T-cell (primary cell): ENCODE results near the gene ZNF581. TPM values are rescaled to one million over a fixed set of nuclear protein-coding genes. Genes with fewer than 3 reads are reported as not detected.

Experiments used
- ATAC-seq, 4 experiments: fragments of 200-7000 bp in 3 of 4; fragments of 150-1000 bp in 1 of 4; cut with Tn5 transposase; replicated peaks in 1 of 4; 1 replicate in 3 of 4; 2 replicates in 1 of 4; pipeline ENCODE4 v1.10.0; 2021; ENCODE audit warnings: moderate library complexity in 3 of 4, mild to moderate bottlenecking in 2 of 4, moderate number of reproducible peaks in 1 of 4
- CTCF ChIA-PET, 2 donors: fragments of 300-600 bp; sonication (Branson Sonifier 250); formaldehyde crosslinking; loops; one replicate each; lab custom pipeline; 2022; ENCODE audit warnings: antibody characterized with exemption in 2 of 2; lab: Charles Lee
- POLR2A ChIA-PET, 2 donors: fragments of 300-600 bp; sonication (Branson Sonifier 250); formaldehyde crosslinking; loops; one replicate each; lab custom pipeline; 2022; ENCODE audit warnings: antibody characterized with exemption in 2 of 2; lab: Charles Lee
- DNase-seq, 35 experiments: peaks; one replicate each; pipeline versions ENCODE4 v3.0.0 to v3.0.0-alpha.2; 2013 to 2023
- H3K27ac ChIP-seq: one replicate; pipeline ENCODE4 v1.5.1; 2013; ENCODE audit warnings: low read length
- H3K27me3 ChIP-seq, 2 experiments: replicated peaks in 1 of 2; 1 replicate in 1 of 2; 2 replicates in 1 of 2; pipeline versions ENCODE4 v1.6.1 to v1.7.0; 2013; ENCODE audit warnings: low read length in 1 of 2, mixed read lengths in 1 of 2; ENCODE audit not compliant: control insufficient read depth in 2 of 2, insufficient read depth in 2 of 2; ENCODE audit errors: extremely low read depth in 1 of 2
- H3K36me3 ChIP-seq, 2 donors: 1 replicate in 1 of 2; 2 replicates in 1 of 2; pipeline versions ENCODE4 v1.6.1 to v1.7.0; 2013; ENCODE audit warnings: low read length in 1 of 2; ENCODE audit not compliant: control insufficient read depth in 2 of 2, insufficient read depth in 1 of 2; ENCODE audit errors: extremely low read depth in 1 of 2
- H3K4me1 ChIP-seq, 2 experiments: 1 replicate in 1 of 2; 2 replicates in 1 of 2; pipeline versions ENCODE4 v1.6.1 to v1.7.0; 2013; ENCODE audit warnings: low read length in 2 of 2, mixed read lengths in 1 of 2; ENCODE audit not compliant: insufficient read depth in 2 of 2, control insufficient read depth in 1 of 2; ENCODE audit errors: extremely low read depth in 1 of 2
- H3K4me3 ChIP-seq, 2 donors: 1 replicate in 1 of 2; 2 replicates in 1 of 2; pipeline versions ENCODE4 v1.5.1 to v1.7.0; 2013; ENCODE audit warnings: mild to moderate bottlenecking in 2 of 2, low read length in 1 of 2, moderate library complexity in 1 of 2; ENCODE audit not compliant: control insufficient read depth in 1 of 2; ENCODE audit errors: extremely low read depth in 1 of 2
- H3K9me3 ChIP-seq: 2 replicates; pipeline ENCODE4 v1.7.0; 2013
- H3K27ac Mint-ChIP-seq, 2 donors: one replicate each; pipeline ENCODE4 v1.8.0; 2020 to 2021; ENCODE audit warnings: mild to moderate bottlenecking in 2 of 2, mixed read lengths in 2 of 2
- H3K27me3 Mint-ChIP-seq, 2 donors: one replicate each; pipeline ENCODE4 v1.8.0; 2021 to 2022; ENCODE audit warnings: mixed read lengths in 2 of 2
- H3K36me3 Mint-ChIP-seq: one replicate; pipeline ENCODE4 v1.8.0; 2021; ENCODE audit warnings: mixed read lengths
- H3K4me1 Mint-ChIP-seq, 3 donors: one replicate each; pipeline ENCODE4 v1.8.0; 2020 to 2022; ENCODE audit warnings: mixed read lengths in 3 of 3, mild to moderate bottlenecking in 1 of 3
- H3K4me3 Mint-ChIP-seq, 3 donors: one replicate each; pipeline ENCODE4 v1.8.0; 2020 to 2022; ENCODE audit warnings: mild to moderate bottlenecking in 3 of 3, mixed read lengths in 3 of 3, moderate library complexity in 3 of 3
- H3K9me3 Mint-ChIP-seq, 3 donors: one replicate each; pipeline ENCODE4 v1.8.0; 2020 to 2022; ENCODE audit warnings: mixed read lengths in 3 of 3
- WGBS: methylation state at CpG from one replicate; pipeline ENCODE4 v1.1.5; 2013; ENCODE audit warnings: missing lambda C conversion rate; ENCODE audit not compliant: insufficient coverage; 5-methylcytosine and 5-hydroxymethylcytosine counted together
- total RNA-seq, 35 experiments: library from RNA in 6 of 35; stranded (reverse) in 6 of 35; fragments of 120-200 nt in 1 of 35; gene quantifications; one replicate each; pipeline versions ENCODE4 v1.2.1 to v1.2.4 and lab custom pipeline; 2013 to 2026

The ZNF581 gene
- total RNA-seq, 5 donors from 2014 or later (not counting 1 experiment from before 2014, with no cell fraction given), result 26.4 to 38.7 (median 31.9) TPM

DNA sequence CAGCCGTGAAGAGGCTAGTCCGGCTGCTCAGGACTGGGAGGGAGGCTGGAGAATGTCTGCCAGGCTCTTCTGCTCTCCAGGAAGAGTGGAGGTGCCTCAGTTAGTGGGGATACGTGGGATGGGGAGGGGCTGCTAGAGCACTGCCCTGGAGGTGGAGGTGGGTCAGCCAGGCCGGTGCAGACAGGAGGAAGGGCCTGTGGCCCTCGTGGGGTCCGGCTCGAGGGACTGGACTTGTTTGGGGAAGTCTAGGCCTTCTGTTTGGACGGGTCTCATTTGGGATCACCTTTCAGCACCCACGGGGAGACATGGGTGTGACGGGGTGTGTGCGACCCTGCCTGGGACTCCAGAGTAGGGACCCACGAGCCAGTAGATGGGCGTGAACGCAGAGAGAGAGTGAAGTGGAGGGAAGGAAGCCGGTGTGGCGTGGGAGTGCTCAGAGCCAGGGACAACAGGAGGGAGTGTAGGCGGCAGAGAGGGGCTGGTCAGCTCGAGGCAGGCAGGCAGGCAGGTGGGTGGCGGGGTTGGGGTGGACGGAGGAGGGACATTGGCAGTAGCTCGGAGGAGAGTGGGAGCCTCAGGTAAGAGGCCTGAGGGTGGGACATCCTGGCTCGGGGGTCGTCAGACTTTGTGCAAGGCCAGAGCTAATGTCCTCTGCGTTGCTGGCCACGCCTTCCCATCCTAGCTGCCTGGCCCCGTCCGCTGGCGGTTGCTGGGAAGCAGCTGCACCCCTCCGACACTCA is 43.0 kb downstream of the ZNF581 start:
- no peaks in the 10 kb centered on the region for H3K27me3 Mint-ChIP-seq
- H3K4me3 Mint-ChIP-seq, result no peak overlapping the region
- ATAC-seq, result no peak
- DNase-seq, result no peak
- H3K4me1 Mint-ChIP-seq, result peaks cover 4 to 19% (median 17%) of the 10 kb centered on the region in 3 donors
- H3K4me1 ChIP-seq, result peaks cover 0 to 21% of the 10 kb centered on the region in 2 experiments
- no peaks in the 10 kb centered on the region for H3K27me3 ChIP-seq
- no peaks in the 10 kb centered on the region for H3K9me3 ChIP-seq
- peaks cover 38 to 80% of the 10 kb centered on the region in 2 donors for H3K36me3 ChIP-seq
- ChIA-PET CTCF (no interaction called here), POLR2A (no interaction called here)
- H3K36me3 Mint-ChIP-seq, result peaks cover 26% of the 10 kb centered on the region
- 95% methylated on average over 28 of the region's 29 CpGs for WGBS
- no peak overlapping the region for H3K27ac ChIP-seq
- H3K9me3 Mint-ChIP-seq, result no peaks in the 10 kb centered on the region
- H3K27ac Mint-ChIP-seq, result no peak overlapping the region
- no peak overlapping the region for H3K4me3 ChIP-seq

DNA sequence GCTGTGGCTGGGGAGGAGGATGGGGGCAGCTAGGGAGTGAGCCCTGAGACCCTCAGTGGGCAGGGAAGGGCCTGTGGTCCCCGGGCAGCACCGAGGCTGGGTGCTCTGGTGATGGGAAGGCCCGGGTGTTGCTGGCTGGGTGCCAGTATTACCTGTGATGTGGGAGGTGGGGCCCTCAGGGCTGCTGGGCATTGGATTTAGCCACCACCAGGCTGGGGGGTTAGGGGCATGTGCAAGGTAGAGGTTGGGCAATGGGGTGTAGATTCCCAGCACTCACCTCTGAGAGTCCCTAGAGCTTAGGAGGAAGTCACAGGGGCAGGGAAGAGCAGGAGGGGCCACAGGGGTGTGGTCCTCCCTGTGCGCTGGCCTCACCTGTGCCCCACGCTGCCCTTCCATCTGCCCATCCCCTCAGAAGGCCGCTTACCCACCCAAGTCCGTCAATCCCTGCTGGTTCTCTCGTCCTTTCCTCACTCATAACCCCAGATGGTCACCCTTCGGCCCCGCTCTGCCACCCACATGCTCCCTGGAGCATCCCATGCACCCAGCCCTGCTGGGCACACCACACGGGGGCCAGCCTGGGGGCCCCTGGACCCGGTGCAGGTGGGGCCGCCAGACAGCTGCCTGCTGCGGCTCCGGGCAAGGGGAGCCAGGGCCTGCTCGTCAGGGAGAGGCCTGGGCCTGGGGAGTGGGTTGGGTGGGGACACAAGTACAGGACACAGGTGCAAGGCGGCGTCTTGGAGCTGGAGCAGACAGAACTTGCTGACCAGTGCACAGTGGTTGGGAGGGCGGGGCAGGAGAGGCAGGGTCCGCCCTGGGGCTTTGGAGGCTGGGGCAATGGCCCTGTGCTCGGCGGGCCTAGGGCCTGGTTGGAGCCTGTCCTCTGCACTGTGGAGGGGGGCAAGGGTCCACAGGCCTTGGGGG is 44.1 kb downstream of the ZNF581 start:
- DNase-seq, result no peak
- no peaks in the 10 kb centered on the region for H3K27me3 ChIP-seq
- WGBS, result 95% methylated on average over 17 of the region's 22 CpGs

DNA sequence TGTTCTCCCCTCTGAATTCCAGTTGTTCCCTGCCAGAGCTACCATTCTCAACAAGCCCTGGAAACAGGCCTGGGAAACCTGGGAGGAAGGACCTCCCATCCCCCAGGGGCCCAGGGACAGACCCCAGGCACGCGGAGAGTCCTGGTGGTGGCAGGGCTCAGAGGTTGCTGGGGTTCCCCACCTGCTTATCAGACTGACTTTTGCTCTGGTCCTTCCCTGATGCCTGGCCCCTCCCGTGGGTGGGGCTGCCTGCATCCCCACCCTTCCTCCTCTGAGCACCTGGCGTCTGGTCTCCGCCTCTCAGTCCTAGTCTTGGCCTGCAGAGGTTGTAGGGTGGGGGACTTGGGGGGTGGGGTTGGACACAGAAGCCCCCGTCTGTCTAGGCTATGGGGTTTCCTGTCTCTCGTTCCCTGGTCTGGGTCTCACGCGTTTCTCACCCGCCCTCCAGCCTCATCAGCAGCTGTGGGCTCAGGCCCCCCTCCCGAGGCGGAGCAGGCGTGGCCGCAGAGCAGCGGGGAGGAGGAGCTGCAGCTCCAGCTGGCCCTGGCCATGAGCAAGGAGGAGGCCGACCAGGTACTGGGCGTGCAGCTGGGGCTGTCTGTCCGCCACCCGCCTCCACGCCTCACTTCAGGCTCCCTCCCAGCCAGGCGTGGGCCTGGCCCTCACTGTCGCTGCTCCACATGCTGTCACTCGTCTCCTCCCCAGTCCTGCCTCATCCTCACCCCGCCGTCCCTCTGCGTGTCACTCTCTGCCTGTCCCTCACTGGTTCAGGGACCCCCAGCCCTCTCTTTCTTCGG is 45.2 kb downstream of the ZNF581 start:
- peaks cover 37 to 77% of the 10 kb centered on the region in 2 donors for H3K36me3 ChIP-seq
- no peak overlapping the region for H3K27ac Mint-ChIP-seq

More for the DNA sequence above, 44.1 kb downstream of the ZNF581 start:
- H3K27ac Mint-ChIP-seq, result no peak overlapping the region
- H3K4me1 Mint-ChIP-seq, result peaks cover 4 to 17% (median 15%) of the 10 kb centered on the region in 3 donors
- ATAC-seq, result no peak
- ChIA-PET POLR2A (no interaction called here), CTCF (no interaction called here)
- Histone ChIP-seq H3K4me3 (no peak overlapping the region), H3K36me3 (peaks cover 32 to 73% of the 10 kb centered on the region in 2 donors), H3K27ac (no peak overlapping the region), H3K4me1 (peaks cover 0 to 21% of the 10 kb centered on the region in 2 experiments), H3K9me3 (no peaks in the 10 kb centered on the region)
- peaks cover 26% of the 10 kb centered on the region for H3K36me3 Mint-ChIP-seq
- H3K27me3 Mint-ChIP-seq, result no peaks in the 10 kb centered on the region
- no peak overlapping the region for H3K4me3 Mint-ChIP-seq
- no peaks in the 10 kb centered on the region for H3K9me3 Mint-ChIP-seq

DNA sequence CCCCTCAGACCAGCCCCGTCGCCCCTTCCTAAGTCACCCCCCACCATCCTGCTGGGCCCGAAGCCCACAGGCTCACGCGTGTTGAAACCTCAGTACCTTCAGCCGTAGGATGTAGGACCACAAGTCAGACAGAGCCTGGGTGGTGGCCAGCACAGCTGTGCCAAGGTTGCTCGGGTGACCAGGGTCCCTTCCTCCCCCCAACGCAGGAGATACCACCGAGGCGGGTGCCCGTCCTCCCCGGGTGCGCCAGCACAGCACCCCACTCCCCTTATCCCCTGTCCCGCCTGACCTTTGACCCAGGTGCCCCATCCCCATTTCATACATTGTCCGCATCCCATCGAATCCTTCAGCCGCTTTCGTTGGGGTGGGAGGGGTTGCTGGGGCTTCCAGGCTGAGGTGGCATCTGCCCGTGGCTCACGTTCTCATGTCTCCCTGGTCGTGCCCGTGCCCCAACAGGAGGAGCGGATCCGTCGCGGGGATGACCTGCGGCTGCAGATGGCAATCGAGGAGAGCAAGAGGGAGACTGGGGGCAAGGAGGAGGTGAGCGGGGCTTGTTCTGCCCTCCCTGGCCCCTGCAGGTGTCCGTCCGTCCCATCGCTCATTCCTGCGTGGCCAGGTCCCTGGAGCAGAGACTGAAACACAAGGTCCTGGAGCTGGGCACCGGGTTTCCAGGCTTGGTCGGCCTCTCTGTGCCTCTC is 46.1 kb downstream of the ZNF581 start:
- H3K27me3 Mint-ChIP-seq, result no peaks in the 10 kb centered on the region
- H3K4me1 Mint-ChIP-seq, result peaks cover 4 to 10% (median 8%) of the 10 kb centered on the region in 3 donors
- DNase-seq (no peak), ATAC-seq (no peak)
- 97% methylated on average over 21 of the region's 35 CpGs for WGBS
- H3K27ac Mint-ChIP-seq, result no peak overlapping the region
- Histone ChIP-seq H3K4me3 (no peak overlapping the region), H3K36me3 (peaks cover 42 to 76% of the 10 kb centered on the region in 2 donors), H3K4me1 (peaks cover 0 to 18% of the 10 kb centered on the region in 2 experiments), H3K27ac (no peak overlapping the region), H3K9me3 (no peaks in the 10 kb centered on the region), H3K27me3 (no peaks in the 10 kb centered on the region)
- no peak overlapping the region for H3K4me3 Mint-ChIP-seq
- ChIA-PET CTCF (no interaction called here), POLR2A (no interaction called here)
- no peaks in the 10 kb centered on the region for H3K9me3 Mint-ChIP-seq
- peaks cover 23% of the 10 kb centered on the region for H3K36me3 Mint-ChIP-seq

More for the DNA sequence above, 45.2 kb downstream of the ZNF581 start:
- ChIA-PET POLR2A (no interaction called here), CTCF (no interaction called here)
- H3K27me3 Mint-ChIP-seq, result no peaks in the 10 kb centered on the region
- Histone ChIP-seq H3K4me1 (peaks cover 0 to 18% of the 10 kb centered on the region in 2 experiments), H3K9me3 (no peaks in the 10 kb centered on the region), H3K27me3 (no peaks in the 10 kb centered on the region), H3K4me3 (no peak overlapping the region), H3K27ac (no peak overlapping the region)
- H3K4me1 Mint-ChIP-seq, result peaks cover 4 to 16% (median 13%) of the 10 kb centered on the region in 3 donors
- DNase-seq, result no peak
- no peaks in the 10 kb centered on the region for H3K9me3 Mint-ChIP-seq
- H3K36me3 Mint-ChIP-seq, result peaks cover 26% of the 10 kb centered on the region
- no peak overlapping the region for H3K4me3 Mint-ChIP-seq
- 90% methylated on average over 16 of the region's 27 CpGs for WGBS
- ATAC-seq, result no peak

DNA sequence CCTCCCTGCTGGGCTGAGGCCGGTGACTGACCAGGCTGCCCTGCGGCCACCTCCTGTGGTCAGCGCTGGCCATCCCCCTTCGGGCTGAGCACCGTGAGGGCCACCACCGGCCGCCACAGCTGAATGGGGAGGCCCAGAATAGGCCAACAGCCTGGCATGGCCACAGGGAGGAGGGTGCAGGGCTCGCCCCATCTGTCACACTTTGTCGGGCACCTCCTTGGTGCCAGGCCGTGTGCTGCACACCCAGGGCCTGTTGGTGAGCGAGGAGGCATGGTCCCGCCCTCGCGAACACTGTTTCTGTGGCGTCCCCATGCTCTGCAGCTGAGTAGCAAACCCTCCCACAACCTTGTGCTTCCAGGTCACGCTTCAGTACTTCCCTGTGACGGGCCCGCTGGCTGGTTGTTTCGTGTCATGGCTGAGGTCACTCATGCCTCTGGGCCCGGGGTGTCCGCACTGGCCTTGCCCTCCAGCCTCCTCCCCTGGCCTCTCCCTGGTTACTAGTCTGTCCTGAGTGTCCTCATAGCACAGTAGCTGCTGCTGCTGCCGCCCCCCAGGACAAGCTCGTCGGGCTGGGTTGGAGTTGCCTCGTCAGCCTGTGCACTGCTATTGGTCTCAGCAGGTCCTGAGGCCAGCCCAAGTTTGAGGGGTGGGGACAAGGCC is 46.8 kb downstream of the ZNF581 start:
- 97% methylated on average over 23 of the region's 25 CpGs for WGBS
- Mint-ChIP-seq H3K27me3 (no peaks in the 10 kb centered on the region), H3K36me3 (peaks cover 19% of the 10 kb centered on the region), H3K9me3 (no peaks in the 10 kb centered on the region), H3K4me3 (no peak overlapping the region), H3K4me1 (peaks cover 4 to 9% (median 8%) of the 10 kb centered on the region in 3 donors), H3K27ac (no peak overlapping the region)
- peaks cover 0 to 18% of the 10 kb centered on the region in 2 experiments for H3K4me1 ChIP-seq
- no peaks in the 10 kb centered on the region for H3K27me3 ChIP-seq
- ChIA-PET CTCF (no interaction called here), POLR2A (no interaction called here)
- H3K27ac ChIP-seq, result no peak overlapping the region
- no peaks in the 10 kb centered on the region for H3K9me3 ChIP-seq
- H3K36me3 ChIP-seq, result peaks cover 44 to 75% of the 10 kb centered on the region in 2 donors
- H3K4me3 ChIP-seq, result no peak overlapping the region
- no peak for ATAC-seq
- no peak for DNase-seq
